Ecto neural progenitor cell (in vitro differentiated cells): ENCODE data around the gene DIPK2A.
A peak's percentile ranks its signal among the peaks of the same experiment; 100 is the strongest.

Experiments
- DNase-seq: peaks from one replicate; pipeline ENCODE4 v3.0.0-alpha.2; 2018; ENCODE audit warnings: low spot score

The DIPK2A gene

GRCh38 chr3:143971359-143972154 is at the start of gene DIPK2A:
TSS of gene DIPK2A (plus strand) at chr3:143971823. CDS start at chr3:143972333, 510 bp downstream.
- peak; percentile 94 for DNase-seq

- no peak for DNase-seq
Observed at GRCh38 chr3:143924522-143925285, 46.9 kb upstream of the DIPK2A start.

- DNase-seq = no peak
Observed at GRCh38 chr3:143928056-143928455, 43.6 kb upstream of the DIPK2A start.

GRCh38 chr3:143928541-143929255 is 42.9 kb upstream of the DIPK2A start:
- DNase-seq = no peak

- no peak for DNase-seq
Observed at GRCh38 chr3:143934791-143935190, 36.8 kb upstream of the DIPK2A start.

GRCh38 chr3:143935678-143936077 is 35.9 kb upstream of the DIPK2A start:
- DNase-seq = no peak

- no peak for DNase-seq
Observed at GRCh38 chr3:143950810-143951209, 20.8 kb upstream of the DIPK2A start.

- no peak for DNase-seq
Observed at GRCh38 chr3:143951351-143951971, 20.2 kb upstream of the DIPK2A start.

GRCh38 chr3:143952569-143953072 is 19.0 kb upstream of the DIPK2A start:
- no peak for DNase-seq

- DNase-seq = no peak
Observed at GRCh38 chr3:143955113-143955512, 16.5 kb upstream of the DIPK2A start.

- DNase-seq = no peak
Observed at GRCh38 chr3:143956838-143957237, 14.8 kb upstream of the DIPK2A start.

GRCh38 chr3:143957453-143957852 is 14.2 kb upstream of the DIPK2A start:
- no peak for DNase-seq

- no peak for DNase-seq
Observed at GRCh38 chr3:143958966-143959365, 12.7 kb upstream of the DIPK2A start.

GRCh38 chr3:143961342-143961741 is 10.3 kb upstream of the DIPK2A start:
- DNase-seq = no peak

- no peak for DNase-seq
Observed at GRCh38 chr3:143963946-143964345, 7.7 kb upstream of the DIPK2A start.

GRCh38 chr3:143970773-143971358 is 757 bp upstream of the DIPK2A start:
- peak; percentile 84 for DNase-seq

- no peak for DNase-seq
Observed at GRCh38 chr3:143972155-143972504, 507 bp downstream of the DIPK2A start.

- peak; percentile 78 for DNase-seq
Observed at GRCh38 chr3:143972505-143973258, 1.1 kb downstream of the DIPK2A start.

GRCh38 chr3:143973259-143974021 is 1.8 kb downstream of the DIPK2A start:
- DNase-seq = no peak
